Liver (tissue), 3 donors: ENCODE results near the gene SPINK9.

Experiments
- CTCF ChIP-seq: fragments of 150-350 bp; IDR thresholded peaks from 2 replicates; pipeline ENCODE4 v1.5.1; 2017; ENCODE audit warnings: improper control_type of control experiment, low read depth, low read length; ENCODE audit not compliant: missing input control
- FOXA1 ChIP-seq: IDR thresholded peaks from 2 replicates; pipeline ENCODE4 v1.6.1; 2016; ENCODE audit warnings: antibody characterized with exemption
- JUND ChIP-seq, 2 donors: IDR thresholded peaks; 2 replicates each; pipeline ENCODE4 v1.6.1; 2016; ENCODE audit warnings: antibody characterized with exemption in 2 of 2
- MAX ChIP-seq: IDR thresholded peaks from 2 replicates; pipeline ENCODE4 v1.6.1; 2016; ENCODE audit warnings: antibody characterized with exemption
- RAD21 ChIP-seq, 2 donors: IDR thresholded peaks; 2 replicates each; pipeline ENCODE4 v1.6.1; 2016; ENCODE audit warnings: antibody characterized with exemption in 2 of 2, mild to moderate bottlenecking in 2 of 2
- YY1 ChIP-seq: IDR thresholded peaks from 2 replicates; pipeline ENCODE4 v1.6.1; 2016; ENCODE audit warnings: antibody characterized with exemption, mild to moderate bottlenecking
- TF ChIP-seq, protein P1 (sequence below): IDR thresholded peaks from 2 replicates; pipeline ENCODE4 v1.6.1; 2016; ENCODE audit warnings: antibody characterized with exemption, mild to moderate bottlenecking
- donor health status: healthy.
- donor health status: healthy.

DNA sequence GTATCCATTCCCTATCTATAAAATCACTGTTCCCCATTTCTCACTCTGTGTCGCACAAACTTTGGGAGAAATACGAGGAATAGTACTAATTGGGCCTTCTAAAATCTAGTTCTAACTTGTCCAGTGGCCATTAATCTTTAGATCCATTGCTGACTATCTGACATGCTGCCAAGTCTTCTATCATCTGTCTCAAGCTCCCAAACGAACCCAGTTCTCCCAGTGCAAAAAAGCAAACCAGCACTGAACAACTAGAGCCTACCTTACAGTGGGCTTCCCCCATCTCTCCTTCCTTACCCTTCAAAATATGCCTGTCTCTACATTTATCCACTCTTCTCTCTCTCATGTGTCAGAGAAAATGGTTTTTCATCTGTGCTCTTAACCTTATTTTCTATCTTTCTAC lies 26.3 kb upstream of the SPINK9 start:
- TF ChIP-seq CTCF: no peak
- no peak for TF ChIP-seq MAX
- no peak for TF ChIP-seq JUND (IDR thresholded peaks at IDR 0.05)
- TF ChIP-seq FOXA1: no peak
- TF ChIP-seq, protein P1, sequence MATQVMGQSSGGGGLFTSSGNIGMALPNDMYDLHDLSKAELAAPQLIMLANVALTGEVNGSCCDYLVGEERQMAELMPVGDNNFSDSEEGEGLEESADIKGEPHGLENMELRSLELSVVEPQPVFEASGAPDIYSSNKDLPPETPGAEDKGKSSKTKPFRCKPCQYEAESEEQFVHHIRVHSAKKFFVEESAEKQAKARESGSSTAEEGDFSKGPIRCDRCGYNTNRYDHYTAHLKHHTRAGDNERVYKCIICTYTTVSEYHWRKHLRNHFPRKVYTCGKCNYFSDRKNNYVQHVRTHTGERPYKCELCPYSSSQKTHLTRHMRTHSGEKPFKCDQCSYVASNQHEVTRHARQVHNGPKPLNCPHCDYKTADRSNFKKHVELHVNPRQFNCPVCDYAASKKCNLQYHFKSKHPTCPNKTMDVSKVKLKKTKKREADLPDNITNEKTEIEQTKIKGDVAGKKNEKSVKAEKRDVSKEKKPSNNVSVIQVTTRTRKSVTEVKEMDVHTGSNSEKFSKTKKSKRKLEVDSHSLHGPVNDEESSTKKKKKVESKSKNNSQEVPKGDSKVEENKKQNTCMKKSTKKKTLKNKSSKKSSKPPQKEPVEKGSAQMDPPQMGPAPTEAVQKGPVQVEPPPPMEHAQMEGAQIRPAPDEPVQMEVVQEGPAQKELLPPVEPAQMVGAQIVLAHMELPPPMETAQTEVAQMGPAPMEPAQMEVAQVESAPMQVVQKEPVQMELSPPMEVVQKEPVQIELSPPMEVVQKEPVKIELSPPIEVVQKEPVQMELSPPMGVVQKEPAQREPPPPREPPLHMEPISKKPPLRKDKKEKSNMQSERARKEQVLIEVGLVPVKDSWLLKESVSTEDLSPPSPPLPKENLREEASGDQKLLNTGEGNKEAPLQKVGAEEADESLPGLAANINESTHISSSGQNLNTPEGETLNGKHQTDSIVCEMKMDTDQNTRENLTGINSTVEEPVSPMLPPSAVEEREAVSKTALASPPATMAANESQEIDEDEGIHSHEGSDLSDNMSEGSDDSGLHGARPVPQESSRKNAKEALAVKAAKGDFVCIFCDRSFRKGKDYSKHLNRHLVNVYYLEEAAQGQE: no peak
- TF ChIP-seq RAD21 (IDR thresholded peaks at IDR 0.05): no peak
- no peak for TF ChIP-seq YY1
